ENCODE results near the gene TNS1. TPM values are rescaled to one million over a fixed set of nuclear protein-coding genes. Genes with fewer than 3 reads are reported as not detected.

TNS1 gene
- total and polyA plus RNA-seq, 10 of the 15 experiments (the other 5 are each of a cell fraction or from before 2014, with no cell fraction given), result 0.05 to 0.44 TPM; not detected in 8

- 0 out of 4 replicates have a peak, but pooled peaks cover 0 to 2% of the 10 kb centered on the region in 2 experiments for H3K27me3 ChIP-seq (replicated peaks in 1 of 2; ENCODE audit: control insufficient read depth in 2 of 2, insufficient read depth in 2 of 2, low read length in 1 of 2)
- no peaks in the 10 kb centered on the region for H4K20me1 ChIP-seq (ENCODE audit: control insufficient read depth, insufficient read depth)
- ChIA-PET SMC1A (ENCODE audit: uncharacterized antibody, unreplicated experiment) (interaction anchor here (0.6 to 1.5 kb wide), 2 partner anchors 13 to 31 kb away, joined by 3 to 4 read pairs; no protein-coding TSS in a partner anchor), POLR2A (no interaction called here), CTCF (interaction anchor here (1.1 to 1.6 kb wide), 3 partner anchors 12 to 93 kb away, joined by 3 to 5 read pairs (median 3); no protein-coding TSS in a partner anchor), RAD21 (ENCODE audit: unreplicated experiment) (no interaction called here)
- DNase-seq (ENCODE audit: low read depth, low spot score), result no peak
- H3K9me3 ChIP-seq (replicated peaks; ENCODE audit: control insufficient read depth, insufficient read depth, low read length), result no peaks in the 10 kb centered on the region
- H3K9ac ChIP-seq (ENCODE audit: control insufficient read depth, insufficient read depth, low read length), result no peak overlapping the region
- H3K4me3 ChIP-seq, result no peak overlapping the region
- no peaks in the 10 kb centered on the region for H3K36me3 ChIP-seq (ENCODE audit: control insufficient read depth in 2 of 2, insufficient read depth in 2 of 2, low read length in 1 of 2)
- no peak overlapping the region for H3K27ac ChIP-seq (ENCODE audit: control insufficient read depth, insufficient read depth)
- H3K79me2 ChIP-seq (ENCODE audit: control insufficient read depth, insufficient read depth, low read length), result no peaks in the 10 kb centered on the region
- in situ Hi-C loops (cut with MboI), result no loop called here
- intact Hi-C loops (cut with micrococcal nuclease; ENCODE audit: unreplicated experiment), result no loop called here
- no TSS peak for BruUV-seq (replicated peaks)
- H3K4me1 ChIP-seq (ENCODE audit: control insufficient read depth, insufficient read depth, low read length), result peaks cover 4% of the 10 kb centered on the region
- H2AFZ ChIP-seq (ENCODE audit: control insufficient read depth, low read depth, low read length), result no peak overlapping the region
- no peak for FAIRE-seq
- 14% methylated on average over 7 of the region's 7 CpGs for WGBS (ENCODE audit: insufficient coverage, insufficient replicate concordance, low lambda C conversion rate, missing lambda C conversion rate)
- no peak for ATAC-seq
- no peak overlapping the region for H3K4me2 ChIP-seq (ENCODE audit: control insufficient read depth, insufficient read depth)
- TF ChIP-seq BRCA1 (IDR thresholded peaks at IDR 0.05; ENCODE audit: low read depth, low read length) (no peak), BMI1 (IDR thresholded peaks at IDR 0.05; ENCODE audit: borderline replicate concordance) (no peak), FOXM1 (IDR thresholded peaks at IDR 0.05; ENCODE audit: low read depth, low read length) (no peak), ATF2 (IDR thresholded peaks at IDR 0.05; ENCODE audit: low read length) (no peak), RCOR1 (conservative IDR thresholded peaks at IDR 0.05; ENCODE audit: low read depth, low read length) (no peak), NBN (IDR thresholded peaks at IDR 0.05) (no peak), CBFB (IDR thresholded peaks at IDR 0.05; ENCODE audit: low read depth) (no peak), ZNF384 (IDR thresholded peaks at IDR 0.05; ENCODE audit: borderline replicate concordance, low read depth, low read length) (no peak), TCF3 (IDR thresholded peaks at IDR 0.05; ENCODE audit: borderline replicate concordance, insufficient read depth, low read depth, low read length) (no peak)
- TF ChIP-seq, protein P1, sequence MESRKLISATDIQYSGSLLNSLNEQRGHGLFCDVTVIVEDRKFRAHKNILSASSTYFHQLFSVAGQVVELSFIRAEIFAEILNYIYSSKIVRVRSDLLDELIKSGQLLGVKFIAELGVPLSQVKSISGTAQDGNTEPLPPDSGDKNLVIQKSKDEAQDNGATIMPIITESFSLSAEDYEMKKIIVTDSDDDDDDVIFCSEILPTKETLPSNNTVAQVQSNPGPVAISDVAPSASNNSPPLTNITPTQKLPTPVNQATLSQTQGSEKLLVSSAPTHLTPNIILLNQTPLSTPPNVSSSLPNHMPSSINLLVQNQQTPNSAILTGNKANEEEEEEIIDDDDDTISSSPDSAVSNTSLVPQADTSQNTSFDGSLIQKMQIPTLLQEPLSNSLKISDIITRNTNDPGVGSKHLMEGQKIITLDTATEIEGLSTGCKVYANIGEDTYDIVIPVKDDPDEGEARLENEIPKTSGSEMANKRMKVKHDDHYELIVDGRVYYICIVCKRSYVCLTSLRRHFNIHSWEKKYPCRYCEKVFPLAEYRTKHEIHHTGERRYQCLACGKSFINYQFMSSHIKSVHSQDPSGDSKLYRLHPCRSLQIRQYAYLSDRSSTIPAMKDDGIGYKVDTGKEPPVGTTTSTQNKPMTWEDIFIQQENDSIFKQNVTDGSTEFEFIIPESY (IDR thresholded peaks at IDR 0.05), result no peak
- TF ChIP-seq, protein P2, sequence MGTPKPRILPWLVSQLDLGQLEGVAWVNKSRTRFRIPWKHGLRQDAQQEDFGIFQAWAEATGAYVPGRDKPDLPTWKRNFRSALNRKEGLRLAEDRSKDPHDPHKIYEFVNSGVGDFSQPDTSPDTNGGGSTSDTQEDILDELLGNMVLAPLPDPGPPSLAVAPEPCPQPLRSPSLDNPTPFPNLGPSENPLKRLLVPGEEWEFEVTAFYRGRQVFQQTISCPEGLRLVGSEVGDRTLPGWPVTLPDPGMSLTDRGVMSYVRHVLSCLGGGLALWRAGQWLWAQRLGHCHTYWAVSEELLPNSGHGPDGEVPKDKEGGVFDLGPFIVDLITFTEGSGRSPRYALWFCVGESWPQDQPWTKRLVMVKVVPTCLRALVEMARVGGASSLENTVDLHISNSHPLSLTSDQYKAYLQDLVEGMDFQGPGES (IDR thresholded peaks at IDR 0.05), result no peak
- TF ChIP-seq, protein P3, sequence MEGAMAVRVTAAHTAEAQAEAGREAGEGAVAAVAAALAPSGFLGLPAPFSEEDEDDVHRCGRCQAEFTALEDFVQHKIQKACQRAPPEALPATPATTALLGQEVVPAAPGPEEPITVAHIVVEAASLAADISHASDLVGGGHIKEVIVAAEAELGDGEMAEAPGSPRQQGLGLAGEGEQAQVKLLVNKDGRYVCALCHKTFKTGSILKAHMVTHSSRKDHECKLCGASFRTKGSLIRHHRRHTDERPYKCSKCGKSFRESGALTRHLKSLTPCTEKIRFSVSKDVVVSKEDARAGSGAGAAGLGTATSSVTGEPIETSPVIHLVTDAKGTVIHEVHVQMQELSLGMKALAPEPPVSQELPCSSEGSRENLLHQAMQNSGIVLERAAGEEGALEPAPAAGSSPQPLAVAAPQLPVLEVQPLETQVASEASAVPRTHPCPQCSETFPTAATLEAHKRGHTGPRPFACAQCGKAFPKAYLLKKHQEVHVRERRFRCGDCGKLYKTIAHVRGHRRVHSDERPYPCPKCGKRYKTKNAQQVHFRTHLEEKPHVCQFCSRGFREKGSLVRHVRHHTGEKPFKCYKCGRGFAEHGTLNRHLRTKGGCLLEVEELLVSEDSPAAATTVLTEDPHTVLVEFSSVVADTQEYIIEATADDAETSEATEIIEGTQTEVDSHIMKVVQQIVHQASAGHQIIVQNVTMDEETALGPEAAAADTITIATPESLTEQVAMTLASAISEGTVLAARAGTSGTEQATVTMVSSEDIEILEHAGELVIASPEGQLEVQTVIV (IDR thresholded peaks at IDR 0.05; ENCODE audit: borderline replicate concordance, partially characterized antibody), result no peak
- TF ChIP-seq, protein P4, sequence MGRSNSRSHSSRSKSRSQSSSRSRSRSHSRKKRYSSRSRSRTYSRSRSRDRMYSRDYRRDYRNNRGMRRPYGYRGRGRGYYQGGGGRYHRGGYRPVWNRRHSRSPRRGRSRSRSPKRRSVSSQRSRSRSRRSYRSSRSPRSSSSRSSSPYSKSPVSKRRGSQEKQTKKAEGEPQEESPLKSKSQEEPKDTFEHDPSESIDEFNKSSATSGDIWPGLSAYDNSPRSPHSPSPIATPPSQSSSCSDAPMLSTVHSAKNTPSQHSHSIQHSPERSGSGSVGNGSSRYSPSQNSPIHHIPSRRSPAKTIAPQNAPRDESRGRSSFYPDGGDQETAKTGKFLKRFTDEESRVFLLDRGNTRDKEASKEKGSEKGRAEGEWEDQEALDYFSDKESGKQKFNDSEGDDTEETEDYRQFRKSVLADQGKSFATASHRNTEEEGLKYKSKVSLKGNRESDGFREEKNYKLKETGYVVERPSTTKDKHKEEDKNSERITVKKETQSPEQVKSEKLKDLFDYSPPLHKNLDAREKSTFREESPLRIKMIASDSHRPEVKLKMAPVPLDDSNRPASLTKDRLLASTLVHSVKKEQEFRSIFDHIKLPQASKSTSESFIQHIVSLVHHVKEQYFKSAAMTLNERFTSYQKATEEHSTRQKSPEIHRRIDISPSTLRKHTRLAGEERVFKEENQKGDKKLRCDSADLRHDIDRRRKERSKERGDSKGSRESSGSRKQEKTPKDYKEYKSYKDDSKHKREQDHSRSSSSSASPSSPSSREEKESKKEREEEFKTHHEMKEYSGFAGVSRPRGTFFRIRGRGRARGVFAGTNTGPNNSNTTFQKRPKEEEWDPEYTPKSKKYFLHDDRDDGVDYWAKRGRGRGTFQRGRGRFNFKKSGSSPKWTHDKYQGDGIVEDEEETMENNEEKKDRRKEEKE (IDR thresholded peaks at IDR 0.05), result no peak
These were observed 199.7 kb downstream of the TNS1 start for GRCh38 chr2:217802876-217803652.
